Measurements from ENCODE around the gene WDR46. TPM values are rescaled to one million over a fixed set of nuclear protein-coding genes. Genes with fewer than 3 reads are reported as not detected.
A peak's percentile ranks its signal among the peaks of the same experiment; 100 is the strongest.

WDR46 gene
- total and polyA plus RNA-seq, 8 donors, result 17.7 to 96.8 (median 27.5) TPM

DNA sequence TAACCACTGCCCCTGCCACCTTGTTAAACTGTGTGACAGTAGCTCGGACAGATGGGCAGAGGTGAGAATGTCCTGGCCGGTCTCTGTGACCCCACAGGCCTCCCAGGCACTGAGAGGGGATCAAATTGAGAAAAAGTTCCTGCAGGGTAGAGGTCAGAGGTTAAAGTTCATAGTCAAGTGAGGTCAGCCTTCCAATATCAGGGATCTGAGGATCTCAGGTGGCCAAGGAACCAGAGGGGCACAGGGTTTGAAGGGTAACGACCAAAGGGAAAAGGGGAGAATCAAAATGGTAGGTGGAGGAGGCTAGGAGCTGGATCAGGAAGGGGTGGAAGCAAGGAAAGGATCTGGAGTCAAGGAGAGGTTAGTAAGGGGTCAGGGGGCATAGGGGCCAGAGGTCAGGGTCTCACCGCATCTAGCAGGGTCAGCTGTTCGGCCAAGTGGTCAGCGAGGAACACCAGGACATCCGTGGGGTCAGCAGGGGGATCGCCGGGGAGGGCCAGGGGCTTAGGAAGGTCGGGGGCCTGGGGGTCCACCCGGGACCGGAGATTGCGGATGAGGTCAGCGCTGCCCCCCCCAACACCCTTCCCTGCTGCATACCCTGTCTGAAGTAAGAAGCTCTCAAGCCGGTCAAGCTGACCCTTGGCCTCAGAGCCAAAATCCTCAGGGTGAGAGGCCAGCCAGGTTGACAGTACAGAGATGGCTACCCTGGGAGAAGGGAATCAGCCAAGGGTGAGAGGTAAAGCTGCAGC, 6.8 kb upstream of the WDR46 start:
- H3K4me3 ChIP-seq, result no peak overlapping the region
- no peak for FAIRE-seq
- WGBS, 2 donors, result 86 to 89% methylated on average over 15 of the region's 15 CpGs
- peak in 2 of 6 donors; percentile 38 to 73 for DNase-seq
- no peaks in the 10 kb centered on the region for H3K9me3 ChIP-seq
- H3K4me1 ChIP-seq, result peaks cover 0 to 7% (median 5%) of the 10 kb centered on the region in 3 donors
- no peaks in the 10 kb centered on the region for H3K27me3 ChIP-seq
- TF ChIP-seq, protein P1, sequence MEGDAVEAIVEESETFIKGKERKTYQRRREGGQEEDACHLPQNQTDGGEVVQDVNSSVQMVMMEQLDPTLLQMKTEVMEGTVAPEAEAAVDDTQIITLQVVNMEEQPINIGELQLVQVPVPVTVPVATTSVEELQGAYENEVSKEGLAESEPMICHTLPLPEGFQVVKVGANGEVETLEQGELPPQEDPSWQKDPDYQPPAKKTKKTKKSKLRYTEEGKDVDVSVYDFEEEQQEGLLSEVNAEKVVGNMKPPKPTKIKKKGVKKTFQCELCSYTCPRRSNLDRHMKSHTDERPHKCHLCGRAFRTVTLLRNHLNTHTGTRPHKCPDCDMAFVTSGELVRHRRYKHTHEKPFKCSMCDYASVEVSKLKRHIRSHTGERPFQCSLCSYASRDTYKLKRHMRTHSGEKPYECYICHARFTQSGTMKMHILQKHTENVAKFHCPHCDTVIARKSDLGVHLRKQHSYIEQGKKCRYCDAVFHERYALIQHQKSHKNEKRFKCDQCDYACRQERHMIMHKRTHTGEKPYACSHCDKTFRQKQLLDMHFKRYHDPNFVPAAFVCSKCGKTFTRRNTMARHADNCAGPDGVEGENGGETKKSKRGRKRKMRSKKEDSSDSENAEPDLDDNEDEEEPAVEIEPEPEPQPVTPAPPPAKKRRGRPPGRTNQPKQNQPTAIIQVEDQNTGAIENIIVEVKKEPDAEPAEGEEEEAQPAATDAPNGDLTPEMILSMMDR (IDR thresholded peaks at IDR 0.05), result no peak
- no peak for ATAC-seq
- no peak overlapping the region for H3K27ac ChIP-seq
- intact Hi-C loops (cut with DNase I), result no loop called here
- H3K36me3 ChIP-seq, result peaks cover 0 to 11% (median 8%) of the 10 kb centered on the region in 3 donors

- no peak for ATAC-seq
- Histone ChIP-seq H3K27ac (no peak overlapping the region), H3K27me3 (no peaks in the 10 kb centered on the region), H3K4me1 (peaks cover 0 to 13% (median 7%) of the 10 kb centered on the region in 3 donors), H3K9me3 (no peaks in the 10 kb centered on the region), H3K36me3 (peaks cover 0 to 11% (median 8%) of the 10 kb centered on the region in 3 donors), H3K4me3 (no peak overlapping the region)
- no peak for DNase-seq
- intact Hi-C loops (cut with DNase I), result no loop called here
- WGBS, 2 donors, result 43 to 53% methylated on average over 10 of the region's 10 CpGs
- FAIRE-seq, result no peak
- TF ChIP-seq, protein P1 (IDR thresholded peaks at IDR 0.05), result no peak
Measured at GRCh38 chr6:33294086-33294823, 5.2 kb upstream of the WDR46 start.

DNA sequence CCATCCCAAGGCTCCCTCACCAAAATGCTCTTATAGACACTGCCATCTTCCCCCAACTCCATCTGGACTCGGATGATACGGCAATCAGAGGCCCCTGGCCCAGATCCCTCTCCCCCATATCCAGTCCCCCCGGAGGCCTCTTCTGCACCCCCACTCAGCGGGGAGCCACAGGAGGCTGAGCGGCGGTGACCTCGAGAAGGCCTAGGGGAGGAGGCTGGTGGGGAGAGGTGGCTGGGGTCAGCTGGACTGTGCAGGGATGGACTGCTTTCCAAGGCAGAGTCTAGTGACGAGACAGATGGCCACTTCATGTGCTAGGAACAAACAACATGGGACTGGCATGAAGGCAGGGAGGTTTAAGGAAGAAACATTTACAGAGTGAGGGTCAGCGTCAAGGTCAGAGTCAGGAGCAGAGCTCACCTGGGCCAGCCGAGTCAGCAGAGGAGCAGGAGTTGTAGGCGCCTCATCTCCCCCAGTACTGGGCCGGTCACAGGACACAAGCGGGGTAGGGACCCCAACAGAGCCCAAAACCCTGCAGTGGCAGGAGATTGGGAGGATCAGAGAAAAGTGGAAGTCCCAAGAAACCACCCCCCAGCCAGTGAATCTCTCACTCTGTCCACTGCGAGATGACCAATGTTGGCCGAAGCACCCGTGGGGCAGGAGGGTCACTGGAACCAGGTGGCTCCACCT, 4.1 kb upstream of the WDR46 start:
- no peak for FAIRE-seq
- intact Hi-C loops (cut with DNase I), result no loop called here
- TF ChIP-seq, protein P1 (IDR thresholded peaks at IDR 0.05), result no peak
- H3K9me3 ChIP-seq, result no peaks in the 10 kb centered on the region
- DNase-seq, result peak in 1 of 6 donors; percentile 42
- H3K27ac ChIP-seq, result no peak overlapping the region
- H3K4me3 ChIP-seq, result no peak overlapping the region
- H3K36me3 ChIP-seq, result peaks cover 0 to 11% (median 8%) of the 10 kb centered on the region in 3 donors
- H3K4me1 ChIP-seq, result peaks cover 0 to 13% (median 9%) of the 10 kb centered on the region in 3 donors
- WGBS, 2 donors, result 84 to 91% methylated on average over 16 of the region's 16 CpGs
- ATAC-seq, result no peak
- no peaks in the 10 kb centered on the region for H3K27me3 ChIP-seq

GRCh38 chr6:33290459-33290858, 1.4 kb upstream of the WDR46 start:
- Histone ChIP-seq H3K27me3 (no peaks in the 10 kb centered on the region), H3K27ac (no peak overlapping the region), H3K9me3 (no peaks in the 10 kb centered on the region), H3K4me3 (peak overlapping the region in 2 of 4 donors; percentile 63 to 66), H3K36me3 (peaks cover 0 to 25% (median 17%) of the 10 kb centered on the region in 3 donors), H3K4me1 (peaks cover 0 to 12% (median 8%) of the 10 kb centered on the region in 3 donors)
- DNase-seq (peak in 1 of 6 donors; percentile 44), ATAC-seq (no peak), FAIRE-seq (no peak)
- TF ChIP-seq, protein P1 (IDR thresholded peaks at IDR 0.05), result no peak
- 56 to 61% methylated on average over 7 of the region's 7 CpGs for WGBS, 2 donors
- intact Hi-C loops (cut with DNase I), result no loop called here
